K562 (cell line): ENCODE measurements around the gene COPS6. TPM values are rescaled to one million over a fixed set of nuclear protein-coding genes. Genes with fewer than 3 reads are reported as not detected.

Experiments
- ATAC-seq: fragments of 200-7000 bp; cut with Tn5 transposase; 3 replicates; pipeline ENCODE4 v1.9.1; 2020; ENCODE audit warnings: moderate library complexity
- BruUV-seq: library from RNA; stranded (reverse); fragments of 400-500 nt; replicated peaks from 2 replicates; lab custom pipeline; 2021; lab: Mats Ljungman, UMichigan
- CTCF ChIA-PET: fragments of 300-600 bp; formaldehyde crosslinking; extraction: SDS; loops from one replicate; lab custom pipeline; 2021; ENCODE audit warnings: low intra/inter-chr PET ratio; lab: Yijun Ruan, JAX
- POLR2A ChIA-PET: fragments of 300-600, 350-650 bp; sonication (Branson Sonifier 250); formaldehyde crosslinking; extraction: SDS; loops from one replicate; lab custom pipeline; 2021; ENCODE audit warnings: antibody characterized with exemption, inconsistent platforms; lab: Yijun Ruan, JAX
- DNase-seq, 4 experiments: peaks; one replicate each; pipeline versions ENCODE4 v3.0.0 to v3.0.0-alpha.2; 2011 to 2018; ENCODE audit warnings: low spot score in 3 of 4, mixed read lengths in 3 of 4; ENCODE audit errors: extremely low read depth in 1 of 4
- FAIRE-seq: peaks from 2 replicates; lab custom pipeline; 2011; peaks lifted over from hg19 to GRCh38; lab: Jason Lieb, UNC
- H2AFZ ChIP-seq: 2 replicates; pipeline ENCODE4 v1.6.0; 2011; ENCODE audit warnings: low read depth, low read length, control low read depth, inconsistent platforms
- H3K27ac ChIP-seq: fragments of 200-600 bp; 3 replicates; pipeline ENCODE4 v1.8.0; 2011; ENCODE audit warnings: low read depth, mild to moderate bottlenecking, control low read depth, inconsistent platforms, low read length, moderate library complexity, mixed read lengths; ENCODE audit errors: extremely low read depth
- H3K27me3 ChIP-seq, 2 experiments: fragments of 300-600 bp in 1 of 2; 2 replicates in 1 of 2; 3 replicates in 1 of 2; pipeline versions ENCODE4 v1.6.0 to v1.8.0; 2011; ENCODE audit warnings: inconsistent platforms in 2 of 2, low read length in 2 of 2, mild to moderate bottlenecking in 1 of 2, mixed read lengths in 1 of 2, moderate library complexity in 1 of 2; ENCODE audit not compliant: control insufficient read depth in 2 of 2, insufficient read depth in 2 of 2
- H3K36me3 ChIP-seq: fragments of 300-600 bp; 3 replicates; pipeline ENCODE4 v1.8.0; 2011; ENCODE audit warnings: mild to moderate bottlenecking, low read length, inconsistent platforms; ENCODE audit not compliant: control insufficient read depth, insufficient read depth
- H3K4me1 ChIP-seq, 2 experiments: fragments of 200-600 bp in 1 of 2; replicated peaks in 1 of 2; 2 replicates in 1 of 2; 3 replicates in 1 of 2; pipeline versions ENCODE4 v1.5.1 to v1.8.0; 2011; ENCODE audit warnings: inconsistent platforms in 2 of 2, low read length in 2 of 2, mild to moderate bottlenecking in 1 of 2, mixed read lengths in 1 of 2, moderate library complexity in 1 of 2; ENCODE audit not compliant: control insufficient read depth in 2 of 2, insufficient read depth in 2 of 2
- H3K4me2 ChIP-seq: 2 replicates; pipeline ENCODE4 v1.6.1; 2011; ENCODE audit warnings: low read length, control low read depth, inconsistent platforms, mixed read lengths; ENCODE audit not compliant: insufficient read depth
- H3K4me3 ChIP-seq: fragments of 200-600 bp; sonication (generic), shearing (Covaris generic); 2 replicates; pipeline ENCODE4 v1.5.1; 2016; ENCODE audit warnings: control low read depth, inconsistent platforms
- H3K79me2 ChIP-seq: fragments of 200-600 bp; 3 replicates; pipeline ENCODE4 v1.8.0; 2011; ENCODE audit warnings: low read length, inconsistent platforms; ENCODE audit not compliant: control insufficient read depth, insufficient read depth
- H3K9ac ChIP-seq, 2 experiments: 2 replicates each; pipeline versions ENCODE4 v1.6.0 to v1.6.1; 2011; ENCODE audit warnings: low read depth in 2 of 2, low read length in 2 of 2, control low read depth in 1 of 2, inconsistent platforms in 1 of 2, mild to moderate bottlenecking in 1 of 2, mixed read lengths in 1 of 2; ENCODE audit not compliant: insufficient read depth in 1 of 2
- H3K9me1 ChIP-seq: one replicate; pipeline ENCODE4 v1.6.0; 2011; ENCODE audit warnings: inconsistent platforms, mild to moderate bottlenecking, low read length, moderate library complexity; ENCODE audit not compliant: control insufficient read depth, insufficient read depth
- H3K9me3 ChIP-seq: replicated peaks from 2 replicates; pipeline ENCODE4 v1.5.1; 2011; ENCODE audit warnings: low read depth, low read length, inconsistent platforms; ENCODE audit not compliant: control insufficient read depth, insufficient read depth
- H4K20me1 ChIP-seq: replicated peaks from 2 replicates; pipeline ENCODE4 v1.6.1; 2011; ENCODE audit warnings: low read length, inconsistent platforms, mixed read lengths; ENCODE audit not compliant: control insufficient read depth, insufficient read depth
- HBP1 ChIP-seq: fragments of 450-650 bp; formaldehyde crosslinking; IDR thresholded peaks from 2 replicates; pipeline ENCODE4 v1.4.0; 2022; ENCODE audit warnings: missing genetic modification characterization
- NFRKB ChIP-seq: fragments of 450-650 bp; IDR thresholded peaks from 2 replicates; pipeline ENCODE4 v1.6.1; 2016; ENCODE audit warnings: low read depth
- NONO ChIP-seq, 2 experiments: fragments of 200-400 bp in 1 of 2; fragments of 450-650 bp in 1 of 2; formaldehyde crosslinking in 1 of 2; IDR thresholded peaks; 2 replicates each; pipeline ENCODE4 v1.6.1; 2017; ENCODE audit warnings: low read depth in 2 of 2, mild to moderate bottlenecking in 2 of 2, moderate library complexity in 2 of 2, low read length in 1 of 2
- POLR2G ChIP-seq: fragments of 200-400 bp; formaldehyde crosslinking; IDR thresholded peaks from 2 replicates; pipeline ENCODE4 v1.6.1; 2017; ENCODE audit warnings: low read depth, mild to moderate bottlenecking, antibody characterized with exemption, low read length, moderate library complexity
- PPARD ChIP-seq: fragments of 250-450 bp; sonication (Bioruptor Pico); IDR thresholded peaks from 2 replicates; pipeline ENCODE4 v1.8.0; 2022; ENCODE audit warnings: inconsistent platforms, mild to moderate bottlenecking, moderate library complexity
- RBFOX2 ChIP-seq: fragments of 200-400 bp; formaldehyde crosslinking; IDR thresholded peaks from 2 replicates; pipeline ENCODE4 v1.6.1; 2017; ENCODE audit warnings: low read depth, mild to moderate bottlenecking, low read length, moderate library complexity
- WGBS: fragments of 100-300 bp; shearing (Covaris generic); methylation state at CpG from one replicate; pipeline ENCODE4 v1.1.6; 2016; ENCODE audit warnings: low coverage, mixed read lengths; ENCODE audit not compliant: insufficient coverage; ENCODE audit errors: missing lambda C conversion rate; 5-methylcytosine and 5-hydroxymethylcytosine counted together
- in situ Hi-C: fragments of 300-500 bp; cut with MboI; formaldehyde crosslinking; loops from 4 replicates; pipeline ENCODE4 v1.15.0; 2018; ENCODE audit warnings: inconsistent platforms, mixed read lengths
- intact Hi-C: fragments of 100-400 bp; cut with micrococcal nuclease; formaldehyde crosslinking; loops from 2 replicates; pipeline ENCODE4 v1.14.2; 2022
- polyA plus RNA-seq, 8 experiments: library from polyadenylated mRNA; depleted of rRNA in 4 of 8; stranded (reverse) in 5 of 8; unstranded in 3 of 8; fragments of >200 nt; fragmentation: Nextera tagmentation in 2 of 8; fragmentation: Illumina TruSeq in 1 of 8; extraction: Ambion mirVana in 2 of 8; extraction: Trizol in 1 of 8; gene quantifications; 2 replicates each; pipeline versions ENCODE4 v1.2.1 to v1.2.3, GENCODE V29; 2011 to 2014; ENCODE audit warnings: inconsistent platforms in 1 of 8, missing spikeins in 1 of 8
- total RNA-seq, 7 experiments: library from RNA; depleted of rRNA in 6 of 7; stranded (reverse); fragments of >200 nt in 6 of 7; fragmentation: Illumina TruSeq in 2 of 7; extraction: Trizol in 2 of 7; gene quantifications; 2 replicates each; pipeline versions ENCODE4 v1.2.1 to v1.2.3, GENCODE V29; 2011 to 2021; ENCODE audit warnings: low replicate concordance in 1 of 7

The COPS6 gene
- total and polyA plus RNA-seq, 9 of the 15 experiments (the other 6 are each of a cell fraction or from before 2014, with no cell fraction given), result 63.0 to 331 (median 168) TPM

- TF ChIP-seq HBP1 (CRISPR knock-in tag) (no peak), NFRKB (no peak)
- TF ChIP-seq, all 486 proteins: peak for 5
Measured at GRCh38 chr7:100093054-100093453, 4.3 kb downstream of the COPS6 start (continued).

GRCh38 chr7:100093498-100093897, 4.7 kb downstream of the COPS6 start:
- TF ChIP-seq PPARD (CRISPR knock-in tag) (no peak), NONO (IDR thresholded peaks at IDR 0.05; ENCODE audit: low read depth in 2 of 2, low read length in 1 of 2) (no peak), POLR2G (peak; percentile 71), RBFOX2 (peak; percentile 75)
- H3K9ac ChIP-seq, result peak overlapping the region in 1 of 2 experiments; percentile 61; a peak in 2 of 4 replicates
- FAIRE-seq (no peak), DNase-seq (no peak), ATAC-seq (0 out of 3 replicates have a peak, but pooled peaks have one; percentile 0)
- H3K27ac ChIP-seq, result no peak overlapping the region; the same call in 2 of the 3 replicates
- H3K36me3 ChIP-seq, result peaks cover 87% of the 10 kb centered on the region
- H3K27me3 ChIP-seq, result no peaks in the 10 kb centered on the region
- H4K20me1 ChIP-seq, result peaks cover 40% of the 10 kb centered on the region
- no peaks in the 10 kb centered on the region for H3K9me3 ChIP-seq
- in situ Hi-C loops (no loop called here), intact Hi-C loops (no loop called here)
- H3K4me3 ChIP-seq, result no peak overlapping the region
- ChIA-PET CTCF (no interaction called here), POLR2A (interaction anchor here (0.5 to 7.9 kb wide), 5 partner anchors 7 to 629 kb away, joined by 3 to 115 read pairs (median 10); partner anchors contain the start of genes AP4M1 and MCM7)
- no peak overlapping the region for H2AFZ ChIP-seq
- peaks cover 11 to 22% of the 10 kb centered on the region in 2 experiments for H3K4me1 ChIP-seq
- no peak overlapping the region for H3K4me2 ChIP-seq
- BruUV-seq, result no TSS peak
- no peaks in the 10 kb centered on the region for H3K9me1 ChIP-seq
- H3K79me2 ChIP-seq, result peaks cover 41% of the 10 kb centered on the region
- WGBS, result 81% methylated on average over 13 of the region's 13 CpGs
